ENCODE data around the gene RPS13. TPM values are rescaled to one million over a fixed set of nuclear protein-coding genes. Genes with fewer than 3 reads are reported as not detected.
"Not testable (repeated sequence)": the region's sequence is repeated elsewhere in the genome, so short reads cannot be mapped to it uniquely, and the experiment has no call there.

RPS13 gene
- total RNA-seq, 1 donor from 2014 or later, result 966 TPM

GRCh38 chr11:17075506-17075905 is 2.0 kb downstream of the RPS13 start:
- Mint-ChIP-seq H3K9me3 (ENCODE audit: low read depth) (no peaks in the 10 kb centered on the region), H3K4me3 (ENCODE audit: low read depth) (peak overlapping the region; percentile 99), H3K4me1 (ENCODE audit: low read depth) (peaks cover 20% of the 10 kb centered on the region), H3K27me3 (no peaks in the 10 kb centered on the region), H3K36me3 (ENCODE audit: insufficient read depth) (peaks cover 19% of the 10 kb centered on the region), H3K27ac (peak overlapping the region; percentile 29)
- TF ChIP-seq CTCF (IDR thresholded peaks at IDR 0.05; ENCODE audit: unreplicated experiment), result no peak
- DNase-seq (ENCODE audit: low spot score, unreplicated experiment), result no peak

GRCh38 chr11:17073370-17074027 is 4.0 kb downstream of the RPS13 start:
- no peak for TF ChIP-seq CTCF (IDR thresholded peaks at IDR 0.05; ENCODE audit: unreplicated experiment)
- Mint-ChIP-seq H3K4me1 (ENCODE audit: low read depth) (peaks cover 20% of the 10 kb centered on the region), H3K4me3 (ENCODE audit: low read depth) (no peak overlapping the region), H3K36me3 (ENCODE audit: insufficient read depth) (peaks cover 19% of the 10 kb centered on the region), H3K27ac (peak overlapping the region; percentile 6), H3K27me3 (no peaks in the 10 kb centered on the region), H3K9me3 (ENCODE audit: low read depth) (no peaks in the 10 kb centered on the region)
- no peak for DNase-seq (ENCODE audit: low spot score, unreplicated experiment)

- Mint-ChIP-seq H3K4me1 (ENCODE audit: low read depth) (no peaks in the 10 kb centered on the region), H3K36me3 (ENCODE audit: insufficient read depth) (peaks cover 4% of the 10 kb centered on the region), H3K27me3 (no peaks in the 10 kb centered on the region), H3K9me3 (ENCODE audit: low read depth) (peaks cover 4% of the 10 kb centered on the region), H3K27ac (no peak overlapping the region), H3K4me3 (ENCODE audit: low read depth) (no peak overlapping the region)
- TF ChIP-seq CTCF (IDR thresholded peaks at IDR 0.05; ENCODE audit: unreplicated experiment), result no peak
- DNase-seq (ENCODE audit: low spot score, unreplicated experiment), result no peak
These were observed 10.1 kb downstream of the RPS13 start for GRCh38 chr11:17067417-17067816.

GRCh38 chr11:17066691-17067090 is 10.8 kb downstream of the RPS13 start:
- Mint-ChIP-seq H3K4me3 (ENCODE audit: low read depth) (no peak overlapping the region), H3K36me3 (ENCODE audit: insufficient read depth) (peaks cover 4% of the 10 kb centered on the region), H3K9me3 (ENCODE audit: low read depth) (peaks cover 4% of the 10 kb centered on the region), H3K27ac (no peak overlapping the region), H3K4me1 (ENCODE audit: low read depth) (no peaks in the 10 kb centered on the region), H3K27me3 (no peaks in the 10 kb centered on the region)
- DNase-seq (ENCODE audit: low spot score, unreplicated experiment), result no peak
- no peak for TF ChIP-seq CTCF (IDR thresholded peaks at IDR 0.05; ENCODE audit: unreplicated experiment)

- Mint-ChIP-seq H3K27ac (no peak overlapping the region), H3K36me3 (ENCODE audit: insufficient read depth) (peaks cover 6% of the 10 kb centered on the region), H3K27me3 (no peaks in the 10 kb centered on the region), H3K9me3 (ENCODE audit: low read depth) (peaks cover 4% of the 10 kb centered on the region), H3K4me1 (ENCODE audit: low read depth) (no peaks in the 10 kb centered on the region), H3K4me3 (ENCODE audit: low read depth) (no peak overlapping the region)
- TF ChIP-seq CTCF (IDR thresholded peaks at IDR 0.05; ENCODE audit: unreplicated experiment), result peak; percentile 87
- DNase-seq (ENCODE audit: low spot score, unreplicated experiment), result peak; percentile 59
These were observed 14.1 kb downstream of the RPS13 start for GRCh38 chr11:17063171-17064002.

- not testable (repeated sequence) for H3K4me3 Mint-ChIP-seq (ENCODE audit: low read depth); H3K9me3 Mint-ChIP-seq (ENCODE audit: low read depth); H3K27me3 Mint-ChIP-seq; DNase-seq (ENCODE audit: low spot score, unreplicated experiment); H3K27ac Mint-ChIP-seq
- H3K36me3 Mint-ChIP-seq (ENCODE audit: insufficient read depth), result peaks cover 18% of the 10 kb centered on the region
- H3K4me1 Mint-ChIP-seq (ENCODE audit: low read depth), result peaks cover 22% of the 10 kb centered on the region
These were observed 26.3 kb downstream of the RPS13 start for GRCh38 chr11:17051146-17051545.

- Mint-ChIP-seq H3K27ac (peak overlapping the region; percentile 98), H3K4me3 (ENCODE audit: low read depth) (peak overlapping the region; percentile 56)
- not testable (repeated sequence) for H3K9me3 Mint-ChIP-seq (ENCODE audit: low read depth)
These were observed 29.0 kb downstream of the RPS13 start for GRCh38 chr11:17048491-17048890.

More at GRCh38 chr11:17048491-17048890, 29.0 kb downstream of the RPS13 start:
- DNase-seq (ENCODE audit: low spot score, unreplicated experiment); H3K27me3 Mint-ChIP-seq: not testable (repeated sequence)
- Mint-ChIP-seq H3K36me3 (ENCODE audit: insufficient read depth) (peaks cover 20% of the 10 kb centered on the region), H3K4me1 (ENCODE audit: low read depth) (peaks cover 25% of the 10 kb centered on the region)
